ENCODE results near the gene CFAP410.
A peak's percentile ranks its signal among the peaks of the same experiment; 100 is the strongest.

GRCh38 chr21:44285138-44285992 is 53.8 kb downstream of the CFAP410 start, which contains the start of gene AIRE:
- TF ChIP-seq CTCF (IDR thresholded peaks at IDR 0.05; ENCODE audit: insufficient read depth, low read depth, low read length) (no peak), EZH2 (IDR thresholded peaks at IDR 0.05; ENCODE audit: insufficient read depth, low read length) (peak; percentile 35)

Measured in astrocyte (in vitro differentiated cells and primary cell).